SK-N-SH treated with all-trans-retinoic acid at 6 μM for 48 hours (cell line): ENCODE data around the gene RBM7.

Source experiments
- ATAC-seq: fragments of 200-7000 bp; cut with Tn5 transposase; 3 replicates; pipeline ENCODE4 v1.9.1; 2020; ENCODE audit warnings: mild to moderate bottlenecking, moderate library complexity
- ARNTL ChIP-seq: fragments of 450-650 bp; formaldehyde crosslinking; IDR thresholded peaks from 2 replicates; pipeline ENCODE4 v1.5.0; 2020; ENCODE audit warnings: low read depth, mild to moderate bottlenecking, moderate library complexity, borderline replicate concordance
- BACH2 ChIP-seq: fragments of 250-450 bp; sonication (Bioruptor Pico); IDR thresholded peaks from 2 replicates; pipeline ENCODE4 v1.9.0; 2021; ENCODE audit warnings: mild to moderate bottlenecking, borderline replicate concordance
- CREB5 ChIP-seq: fragments of 250-450 bp; sonication (Bioruptor Pico); IDR thresholded peaks from 2 replicates; pipeline ENCODE4 v1.5.1; 2020; ENCODE audit warnings: low read depth, mild to moderate bottlenecking, moderate library complexity
- CSDC2 ChIP-seq: fragments of 250-450 bp; sonication (Bioruptor Pico); IDR thresholded peaks from 2 replicates; pipeline ENCODE4 v1.5.0; 2020; ENCODE audit warnings: mild to moderate bottlenecking, moderate library complexity
- ESRRG ChIP-seq: fragments of 250-450 bp; sonication (Bioruptor Pico); IDR thresholded peaks from 2 replicates; pipeline ENCODE4 v1.6.1; 2021; ENCODE audit warnings: mild to moderate bottlenecking
- GLIS3 ChIP-seq: fragments of 250-450 bp; sonication (Bioruptor Pico); IDR thresholded peaks from 2 replicates; pipeline ENCODE4 v1.5.0; 2020; ENCODE audit warnings: mild to moderate bottlenecking, moderate library complexity
- ISL1 ChIP-seq: fragments of 250-450 bp; sonication (Bioruptor Pico); IDR thresholded peaks from 2 replicates; pipeline ENCODE4 v2.1.2; 2022; ENCODE audit warnings: mild to moderate bottlenecking, moderate library complexity
- OSR1 ChIP-seq: fragments of 250-450 bp; sonication (Bioruptor Pico); IDR thresholded peaks from 2 replicates; pipeline ENCODE4 v1.8.0; 2022; ENCODE audit warnings: moderate library complexity, mild to moderate bottlenecking, inconsistent platforms
- POU6F1 ChIP-seq: fragments of 250-450 bp; sonication (Bioruptor Pico); IDR thresholded peaks from 2 replicates; pipeline ENCODE4 v1.8.0; 2021; ENCODE audit warnings: low read depth, mild to moderate bottlenecking, moderate library complexity, borderline replicate concordance
- PPARA ChIP-seq: fragments of 250-450 bp; sonication (Bioruptor Pico); IDR thresholded peaks from 2 replicates; pipeline ENCODE4 v1.5.0; 2020; ENCODE audit warnings: mild to moderate bottlenecking, borderline replicate concordance
- RARB ChIP-seq: fragments of 250-450 bp; sonication (Bioruptor Pico); IDR thresholded peaks from 2 replicates; pipeline ENCODE4 v1.8.0; 2021; ENCODE audit warnings: mild to moderate bottlenecking, moderate library complexity
- SNAI2 ChIP-seq: fragments of 250-450 bp; sonication (Bioruptor Pico); IDR thresholded peaks from 2 replicates; pipeline ENCODE4 v1.5.0; 2020; ENCODE audit warnings: mild to moderate bottlenecking, moderate library complexity
- TCF4 ChIP-seq: fragments of 250-450 bp; sonication (Bioruptor Pico); IDR thresholded peaks from 2 replicates; pipeline ENCODE4 v1.8.0; 2021; ENCODE audit warnings: mild to moderate bottlenecking, moderate library complexity, borderline replicate concordance
- TOX ChIP-seq: fragments of 250-450 bp; sonication (Bioruptor Pico); IDR thresholded peaks from 2 replicates; pipeline ENCODE4 v1.8.0; 2021; ENCODE audit warnings: mild to moderate bottlenecking, moderate library complexity, borderline replicate concordance
- ZC3H10 ChIP-seq: fragments of 250-450 bp; sonication (Bioruptor Pico); IDR thresholded peaks from 2 replicates; pipeline ENCODE4 v1.5.1; 2021; ENCODE audit warnings: mild to moderate bottlenecking, moderate library complexity
- ZFP3 ChIP-seq: fragments of 250-450 bp; sonication (Bioruptor Pico); IDR thresholded peaks from 2 replicates; pipeline ENCODE4 v1.5.0; 2020; ENCODE audit warnings: mild to moderate bottlenecking, moderate library complexity
- ZFP30 ChIP-seq: fragments of 450-650 bp; formaldehyde crosslinking; IDR thresholded peaks from 2 replicates; pipeline ENCODE4 v1.5.0; 2022; ENCODE audit warnings: mild to moderate bottlenecking, moderate library complexity
- ZNF565 ChIP-seq: fragments of 450-650 bp; formaldehyde crosslinking; conservative IDR thresholded peaks from 2 replicates; pipeline ENCODE4 v1.5.0; 2020; ENCODE audit warnings: low read depth, mild to moderate bottlenecking, moderate library complexity
- ZNF70 ChIP-seq: fragments of 450-650 bp; formaldehyde crosslinking; IDR thresholded peaks from 2 replicates; pipeline ENCODE4 v1.5.0; 2020; ENCODE audit warnings: mild to moderate bottlenecking, moderate library complexity
- ZNF8 ChIP-seq: fragments of 450-650 bp; formaldehyde crosslinking; IDR thresholded peaks from 2 replicates; pipeline ENCODE4 v1.5.0; 2020; ENCODE audit warnings: mild to moderate bottlenecking, moderate library complexity
- TF ChIP-seq, protein P1 (sequence below): fragments of 250-450 bp; sonication (Bioruptor Pico); IDR thresholded peaks from 2 replicates; pipeline ENCODE4 v1.5.1; 2021; ENCODE audit warnings: mild to moderate bottlenecking, moderate library complexity
- TF ChIP-seq, protein P2 (sequence below): fragments of 250-450 bp; sonication (Bioruptor Pico); IDR thresholded peaks from 2 replicates; pipeline ENCODE4 v1.5.0; 2020; ENCODE audit warnings: mild to moderate bottlenecking, moderate library complexity

The RBM7 gene

DNA sequence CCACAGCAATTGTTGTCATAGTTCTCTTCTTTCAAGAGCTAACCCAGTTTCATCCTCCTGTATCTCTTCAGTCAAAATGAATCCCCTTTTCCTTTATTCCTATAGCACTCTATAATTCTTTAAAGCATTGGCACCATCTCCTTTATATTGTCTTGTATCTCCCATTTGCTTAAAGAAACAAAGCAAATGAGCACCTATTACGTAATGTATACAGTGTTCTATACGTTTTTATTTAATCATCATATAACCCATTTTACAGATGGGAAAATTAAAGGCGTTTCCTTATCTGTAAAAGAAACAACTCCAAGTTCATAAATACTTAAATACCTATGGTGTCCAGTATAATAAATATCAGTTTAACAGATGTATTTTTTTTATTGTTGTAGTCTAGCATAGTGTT is 32.4 kb downstream of the RBM7 start:
- TF ChIP-seq ZNF565 (CRISPR knock-in tag) (no peak), BACH2 (CRISPR knock-in tag) (no peak), ZNF70 (no peak), RARB (CRISPR knock-in tag) (no peak), CREB5 (CRISPR knock-in tag) (no peak), TOX (CRISPR knock-in tag) (no peak), ZNF8 (CRISPR knock-in tag) (no peak), TCF4 (CRISPR knock-in tag) (no peak), ARNTL (no peak), ZFP3 (CRISPR knock-in tag) (no peak), GLIS3 (CRISPR knock-in tag) (no peak), ZC3H10 (CRISPR knock-in tag) (no peak), SNAI2 (CRISPR knock-in tag) (no peak)
- TF ChIP-seq, protein P1, sequence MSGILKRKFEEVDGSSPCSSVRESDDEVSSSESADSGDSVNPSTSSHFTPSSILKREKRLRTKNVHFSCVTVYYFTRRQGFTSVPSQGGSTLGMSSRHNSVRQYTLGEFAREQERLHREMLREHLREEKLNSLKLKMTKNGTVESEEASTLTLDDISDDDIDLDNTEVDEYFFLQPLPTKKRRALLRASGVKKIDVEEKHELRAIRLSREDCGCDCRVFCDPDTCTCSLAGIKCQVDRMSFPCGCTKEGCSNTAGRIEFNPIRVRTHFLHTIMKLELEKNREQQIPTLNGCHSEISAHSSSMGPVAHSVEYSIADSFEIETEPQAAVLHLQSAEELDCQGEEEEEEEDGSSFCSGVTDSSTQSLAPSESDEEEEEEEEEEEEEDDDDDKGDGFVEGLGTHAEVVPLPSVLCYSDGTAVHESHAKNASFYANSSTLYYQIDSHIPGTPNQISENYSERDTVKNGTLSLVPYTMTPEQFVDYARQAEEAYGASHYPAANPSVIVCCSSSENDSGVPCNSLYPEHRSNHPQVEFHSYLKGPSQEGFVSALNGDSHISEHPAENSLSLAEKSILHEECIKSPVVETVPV (CRISPR knock-in tag): no peak
- TF ChIP-seq, protein P2, sequence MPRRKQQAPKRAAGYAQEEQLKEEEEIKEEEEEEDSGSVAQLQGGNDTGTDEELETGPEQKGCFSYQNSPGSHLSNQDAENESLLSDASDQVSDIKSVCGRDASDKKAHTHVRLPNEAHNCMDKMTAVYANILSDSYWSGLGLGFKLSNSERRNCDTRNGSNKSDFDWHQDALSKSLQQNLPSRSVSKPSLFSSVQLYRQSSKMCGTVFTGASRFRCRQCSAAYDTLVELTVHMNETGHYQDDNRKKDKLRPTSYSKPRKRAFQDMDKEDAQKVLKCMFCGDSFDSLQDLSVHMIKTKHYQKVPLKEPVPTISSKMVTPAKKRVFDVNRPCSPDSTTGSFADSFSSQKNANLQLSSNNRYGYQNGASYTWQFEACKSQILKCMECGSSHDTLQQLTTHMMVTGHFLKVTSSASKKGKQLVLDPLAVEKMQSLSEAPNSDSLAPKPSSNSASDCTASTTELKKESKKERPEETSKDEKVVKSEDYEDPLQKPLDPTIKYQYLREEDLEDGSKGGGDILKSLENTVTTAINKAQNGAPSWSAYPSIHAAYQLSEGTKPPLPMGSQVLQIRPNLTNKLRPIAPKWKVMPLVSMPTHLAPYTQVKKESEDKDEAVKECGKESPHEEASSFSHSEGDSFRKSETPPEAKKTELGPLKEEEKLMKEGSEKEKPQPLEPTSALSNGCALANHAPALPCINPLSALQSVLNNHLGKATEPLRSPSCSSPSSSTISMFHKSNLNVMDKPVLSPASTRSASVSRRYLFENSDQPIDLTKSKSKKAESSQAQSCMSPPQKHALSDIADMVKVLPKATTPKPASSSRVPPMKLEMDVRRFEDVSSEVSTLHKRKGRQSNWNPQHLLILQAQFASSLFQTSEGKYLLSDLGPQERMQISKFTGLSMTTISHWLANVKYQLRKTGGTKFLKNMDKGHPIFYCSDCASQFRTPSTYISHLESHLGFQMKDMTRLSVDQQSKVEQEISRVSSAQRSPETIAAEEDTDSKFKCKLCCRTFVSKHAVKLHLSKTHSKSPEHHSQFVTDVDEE (CRISPR knock-in tag): no peak
- no peak for ATAC-seq

DNA sequence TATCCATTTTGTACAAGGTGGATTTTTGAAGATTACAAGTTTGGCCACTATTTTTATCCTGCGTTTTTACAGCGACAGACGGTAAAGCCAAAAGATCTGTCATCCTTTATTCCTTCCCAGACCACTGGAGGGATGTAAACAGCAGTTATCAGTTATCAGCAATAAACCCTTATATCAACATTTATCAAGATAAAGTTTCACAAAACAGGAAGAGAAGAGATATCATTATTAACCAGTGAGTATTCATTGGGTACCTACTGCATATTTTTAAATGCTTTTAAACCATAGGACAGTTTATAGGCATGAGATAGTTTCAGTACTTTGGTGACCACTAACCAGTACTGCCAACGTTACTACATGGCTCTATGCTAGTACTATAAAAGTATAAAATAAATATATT is 32.9 kb downstream of the RBM7 start:
- ATAC-seq: no peak
- TF ChIP-seq, protein P1 (CRISPR knock-in tag): no peak
- TF ChIP-seq CREB5 (CRISPR knock-in tag): no peak
- no peak for TF ChIP-seq OSR1 (CRISPR knock-in tag)
- TF ChIP-seq ZFP3 (CRISPR knock-in tag): no peak
- TF ChIP-seq ZFP30 (CRISPR knock-in tag): no peak
- TF ChIP-seq ARNTL: no peak

GRCh38 chr11:114438303-114438702 is 37.8 kb downstream of the RBM7 start:
- ATAC-seq: no peak
- TF ChIP-seq, protein P2 (CRISPR knock-in tag): no peak
- TF ChIP-seq ISL1 (CRISPR knock-in tag) (no peak), TCF4 (CRISPR knock-in tag) (no peak), CREB5 (CRISPR knock-in tag) (no peak), ZNF565 (CRISPR knock-in tag) (no peak), POU6F1 (CRISPR knock-in tag) (no peak), TOX (CRISPR knock-in tag) (no peak), PPARA (CRISPR knock-in tag) (no peak), ZFP3 (CRISPR knock-in tag) (no peak), ZFP30 (CRISPR knock-in tag) (no peak), ESRRG (CRISPR knock-in tag) (no peak), CSDC2 (CRISPR knock-in tag) (no peak), BACH2 (CRISPR knock-in tag) (no peak), GLIS3 (CRISPR knock-in tag) (no peak), OSR1 (CRISPR knock-in tag) (no peak)
